Colonic mucosa (tissue), 4 donors: ENCODE data around the gene MTM1. TPM values are rescaled to one million over a fixed set of nuclear protein-coding genes. Genes with fewer than 3 reads are reported as not detected.

ENCODE experiments used
- DNase-seq: peaks from one replicate; pipeline ENCODE4 v3.0.0-alpha.2; 2020
- H3K27ac ChIP-seq: fragments of 200-600 bp; one replicate; pipeline ENCODE4 v1.8.0; 2021
- H3K27me3 ChIP-seq: fragments of 200-600 bp; one replicate; pipeline ENCODE4 v1.8.0; 2021
- H3K36me3 ChIP-seq: fragments of 200-600 bp; one replicate; pipeline ENCODE4 v1.8.0; 2021
- H3K4me1 ChIP-seq: fragments of 200-600 bp; one replicate; pipeline ENCODE4 v1.8.0; 2021; ENCODE audit warnings: mild to moderate bottlenecking
- H3K4me3 ChIP-seq: fragments of 200-600 bp; one replicate; pipeline ENCODE4 v1.8.0; 2021
- H3K9ac ChIP-seq, 2 donors: one replicate each; pipeline ENCODE4 v1.7.0; 2013; ENCODE audit warnings: control low read depth in 2 of 2, low read depth in 2 of 2, low read length in 2 of 2
- H3K9me3 ChIP-seq: fragments of 200-600 bp; one replicate; pipeline ENCODE4 v1.8.0; 2021
- CTCF ChIP-seq: fragments of 200-600 bp; IDR thresholded peaks from one replicate; pipeline ENCODE4 v1.8.0; 2022; ENCODE audit warnings: antibody characterized with exemption, mild to moderate bottlenecking
- intact Hi-C: fragments of 100-400 bp; cut with DNase I; formaldehyde crosslinking; loops from one replicate; pipeline ENCODE4 v1.14.1; 2022
- total RNA-seq, 2 donors: library from RNA; stranded (reverse); fragmentation: NEBNext Ultra II Directional in 1 of 2; extraction: Animal tissue kit (Norgen Biotek cat#: 25700) in 1 of 2; gene quantifications; one replicate each; pipeline ENCODE4 v1.2.1, GENCODE V29; 2021
- donor health status: healthy.
- donor health status: DM: no; HTN: no; CAD: no.
- donor health status: DM: no; HTN: no; CAD: no.

Gene MTM1
- total RNA-seq, 2 donors from 2014 or later = 36.8 to 61.3 TPM

- Histone ChIP-seq H3K27me3 (no peaks in the 10 kb centered on the region), H3K9me3 (no peaks in the 10 kb centered on the region), H3K4me3 (no peak overlapping the region), H3K4me1 (no peaks in the 10 kb centered on the region), H3K9ac (no peak overlapping the region), H3K27ac (no peak overlapping the region), H3K36me3 (no peaks in the 10 kb centered on the region)
- no peak for DNase-seq
- intact Hi-C loops = no loop called here
- no peak for TF ChIP-seq CTCF
Measured at GRCh38 chrX:150602743-150603142, 34.3 kb downstream of the MTM1 start.

- Histone ChIP-seq H3K36me3 (no peaks in the 10 kb centered on the region), H3K27me3 (no peaks in the 10 kb centered on the region), H3K9me3 (no peaks in the 10 kb centered on the region), H3K4me1 (no peaks in the 10 kb centered on the region), H3K4me3 (no peak overlapping the region), H3K9ac (no peak overlapping the region), H3K27ac (no peak overlapping the region)
- DNase-seq = peak; percentile 24
- TF ChIP-seq CTCF = no peak
- intact Hi-C loops = no loop called here
Measured at GRCh38 chrX:150605603-150606002, 37.2 kb downstream of the MTM1 start.

- DNase-seq = no peak
- Histone ChIP-seq H3K9ac (no peak overlapping the region), H3K9me3 (no peaks in the 10 kb centered on the region), H3K4me1 (no peaks in the 10 kb centered on the region), H3K27ac (no peak overlapping the region), H3K4me3 (no peak overlapping the region), H3K27me3 (no peaks in the 10 kb centered on the region), H3K36me3 (no peaks in the 10 kb centered on the region)
- intact Hi-C loops = no loop called here
- TF ChIP-seq CTCF = no peak
Measured at GRCh38 chrX:150607201-150607600, 38.8 kb downstream of the MTM1 start.

- Histone ChIP-seq H3K4me3 (no peak overlapping the region), H3K9me3 (no peaks in the 10 kb centered on the region), H3K9ac (no peak overlapping the region), H3K27ac (no peak overlapping the region), H3K27me3 (no peaks in the 10 kb centered on the region), H3K4me1 (no peaks in the 10 kb centered on the region), H3K36me3 (no peaks in the 10 kb centered on the region)
- DNase-seq = no peak
- intact Hi-C loops = no loop called here
- TF ChIP-seq CTCF = no peak
Measured at GRCh38 chrX:150610043-150610442, 41.6 kb downstream of the MTM1 start.

- Histone ChIP-seq H3K27me3 (no peaks in the 10 kb centered on the region), H3K36me3 (no peaks in the 10 kb centered on the region), H3K9ac (no peak overlapping the region), H3K4me3 (no peak overlapping the region), H3K9me3 (no peaks in the 10 kb centered on the region), H3K27ac (no peak overlapping the region), H3K4me1 (no peaks in the 10 kb centered on the region)
- no peak for TF ChIP-seq CTCF
- intact Hi-C loops = no loop called here
- DNase-seq = no peak
Measured at GRCh38 chrX:150610446-150610845, 42.0 kb downstream of the MTM1 start.

- H3K36me3 ChIP-seq = no peaks in the 10 kb centered on the region
- H3K27ac ChIP-seq = no peak overlapping the region
- no peak overlapping the region for H3K9ac ChIP-seq
- H3K4me3 ChIP-seq = no peak overlapping the region
- no peaks in the 10 kb centered on the region for H3K9me3 ChIP-seq
- H3K4me1 ChIP-seq = no peaks in the 10 kb centered on the region
- no peaks in the 10 kb centered on the region for H3K27me3 ChIP-seq
- DNase-seq = no peak
- TF ChIP-seq CTCF = no peak
- intact Hi-C loops = no loop called here
Measured at GRCh38 chrX:150615356-150615755, 46.9 kb downstream of the MTM1 start.
